GM19324 (cell line): ENCODE results near the gene GOLGA6L7.
"Not testable (repeated sequence)": the region's sequence is repeated elsewhere in the genome, so short reads cannot be mapped to it uniquely, and the experiment has no call there.

ENCODE experiments used
- ATAC-seq: cut with Tn5 transposase; IDR thresholded peaks from one replicate; pipeline ENCODE4 v1.9.1; 2021; ENCODE audit warnings: mild to moderate bottlenecking, moderate library complexity; ENCODE audit not compliant: unreplicated experiment, low FRiP score

The GOLGA6L7 gene

GRCh38 chr15:28848521-28848920 is at the start of gene GOLGA6L7:
GOLGA6L7 (minus strand) TSS chr15:28848644; CDS start chr15:28848549, 95 bp downstream.
- ATAC-seq = not testable (repeated sequence)

GRCh38 chr15:28897861-28898585 is 49.6 kb upstream of the GOLGA6L7 start:
- no peak for ATAC-seq

- no peak for ATAC-seq
Measured at GRCh38 chr15:28896951-28897350, 48.5 kb upstream of the GOLGA6L7 start.

GRCh38 chr15:28895566-28895965 is 47.1 kb upstream of the GOLGA6L7 start:
- ATAC-seq = no peak

- ATAC-seq = no peak
Measured at GRCh38 chr15:28895146-28895545, 46.7 kb upstream of the GOLGA6L7 start.

- no peak for ATAC-seq
Measured at GRCh38 chr15:28894631-28895030, 46.2 kb upstream of the GOLGA6L7 start.

GRCh38 chr15:28892789-28893610 is 44.6 kb upstream of the GOLGA6L7 start:
- no peak for ATAC-seq

- no peak for ATAC-seq
Measured at GRCh38 chr15:28891588-28891987, 43.1 kb upstream of the GOLGA6L7 start.

- ATAC-seq = no peak
Measured at GRCh38 chr15:28890711-28891495, 42.5 kb upstream of the GOLGA6L7 start.

- not testable (repeated sequence) for ATAC-seq
Measured at GRCh38 chr15:28890291-28890690, 41.8 kb upstream of the GOLGA6L7 start.

- not testable (repeated sequence) for ATAC-seq
Measured at GRCh38 chr15:28889871-28890270, 41.4 kb upstream of the GOLGA6L7 start.

- no peak for ATAC-seq
Measured at GRCh38 chr15:28889346-28889745, 40.9 kb upstream of the GOLGA6L7 start.

- ATAC-seq = no peak
Measured at GRCh38 chr15:28888900-28889299, 40.5 kb upstream of the GOLGA6L7 start.

GRCh38 chr15:28888302-28888894 is 40.0 kb upstream of the GOLGA6L7 start:
- ATAC-seq = no peak

- ATAC-seq = no peak
Measured at GRCh38 chr15:28887339-28888174, 39.1 kb upstream of the GOLGA6L7 start.

- ATAC-seq = no peak
Measured at GRCh38 chr15:28886431-28887338, 38.2 kb upstream of the GOLGA6L7 start.

GRCh38 chr15:28885630-28886430 is 37.4 kb upstream of the GOLGA6L7 start, which contains the start of gene APBA2:
APBA2 (plus strand) TSS chr15:28885974; CDS start chr15:29053885, 167,911 bp downstream.
- no peak for ATAC-seq
